Astrocyte (in vitro differentiated cells and primary cell): ENCODE data around the gene C1orf122. TPM values are rescaled to one million over a fixed set of nuclear protein-coding genes. Genes with fewer than 3 reads are reported as not detected.

Experiments used
- DNase-seq: peaks from one replicate; pipeline ENCODE4 v3.0.0-alpha.2; 2010; ENCODE audit warnings: low read depth
- FAIRE-seq: peaks from 2 replicates; lab custom pipeline; 2011; peaks lifted over from hg19 to GRCh38; lab: Jason Lieb, UNC
- H2AFZ ChIP-seq: 2 replicates; pipeline ENCODE4 v1.6.0; 2012; ENCODE audit warnings: low read depth, low read length, inconsistent platforms
- H3K27ac ChIP-seq: 2 replicates; pipeline ENCODE4 v1.5.1; 2011; ENCODE audit warnings: low read depth, low read length, inconsistent platforms
- H3K27me3 ChIP-seq: 2 replicates; pipeline ENCODE4 v1.6.0; 2011; ENCODE audit warnings: low read length, inconsistent platforms; ENCODE audit not compliant: insufficient read depth
- H3K36me3 ChIP-seq: 2 replicates; pipeline ENCODE4 v1.5.1; 2011; ENCODE audit warnings: low read length, inconsistent platforms; ENCODE audit not compliant: insufficient read depth
- H3K4me1 ChIP-seq: 2 replicates; pipeline ENCODE4 v1.5.1; 2011; ENCODE audit warnings: low read length, inconsistent platforms; ENCODE audit not compliant: insufficient read depth
- H3K4me2 ChIP-seq: 2 replicates; pipeline ENCODE4 v1.6.0; 2012; ENCODE audit warnings: low read length, inconsistent platforms
- H3K4me3 ChIP-seq: 2 replicates; pipeline ENCODE4 v1.5.1; 2011; ENCODE audit warnings: low read depth, mild to moderate bottlenecking, low read length, inconsistent platforms; ENCODE audit not compliant: insufficient read depth
- H3K79me2 ChIP-seq: 2 replicates; pipeline ENCODE4 v1.6.0; 2012; ENCODE audit warnings: mild to moderate bottlenecking, low read length, inconsistent platforms; ENCODE audit not compliant: insufficient read depth
- H3K9ac ChIP-seq: 2 replicates; pipeline ENCODE4 v1.6.0; 2012; ENCODE audit warnings: mild to moderate bottlenecking, low read length, inconsistent platforms
- H3K9me3 ChIP-seq: 2 replicates; pipeline ENCODE4 v1.5.1; 2012; ENCODE audit warnings: low read depth, mild to moderate bottlenecking, low read length, inconsistent platforms; ENCODE audit not compliant: insufficient read depth
- H4K20me1 ChIP-seq: 2 replicates; pipeline ENCODE4 v1.6.0; 2012; ENCODE audit warnings: low read length, inconsistent platforms; ENCODE audit not compliant: insufficient read depth
- H3K27ac Mint-ChIP-seq: one replicate; pipeline ENCODE4 v1.8.0; 2021; ENCODE audit warnings: mild to moderate bottlenecking, mixed read lengths; ENCODE audit not compliant: unreplicated experiment
- H3K27me3 Mint-ChIP-seq: one replicate; pipeline ENCODE4 v1.8.0; 2021; ENCODE audit warnings: low read depth, mixed read lengths; ENCODE audit not compliant: unreplicated experiment
- H3K36me3 Mint-ChIP-seq: one replicate; pipeline ENCODE4 v1.8.0; 2021; ENCODE audit warnings: low read depth, mixed read lengths; ENCODE audit not compliant: unreplicated experiment
- H3K4me1 Mint-ChIP-seq: one replicate; pipeline ENCODE4 v1.8.0; 2021; ENCODE audit warnings: low read depth, mixed read lengths; ENCODE audit not compliant: unreplicated experiment
- H3K4me3 Mint-ChIP-seq: one replicate; pipeline ENCODE4 v1.8.0; 2021; ENCODE audit warnings: mild to moderate bottlenecking, moderate library complexity, mixed read lengths; ENCODE audit not compliant: unreplicated experiment
- H3K9me3 Mint-ChIP-seq: one replicate; pipeline ENCODE4 v1.8.0; 2021; ENCODE audit warnings: mild to moderate bottlenecking, mixed read lengths; ENCODE audit not compliant: unreplicated experiment
- CTCF ChIP-seq: IDR thresholded peaks from 2 replicates; pipeline ENCODE4 v1.5.1; 2011; ENCODE audit warnings: low read depth, mild to moderate bottlenecking, inconsistent platforms, low read length, moderate library complexity; ENCODE audit not compliant: insufficient read depth
- EZH2 ChIP-seq: IDR thresholded peaks from 2 replicates; pipeline ENCODE4 v1.6.1; 2012; ENCODE audit warnings: mild to moderate bottlenecking, low read length, inconsistent platforms; ENCODE audit not compliant: insufficient read depth
- total RNA-seq: library from RNA; stranded (reverse); gene quantifications from 2 replicates; pipeline ENCODE4 v1.2.1, GENCODE V29; 2021

C1orf122 gene
- total RNA-seq, 1 donor from 2014 or later = 69.6 TPM

- TF ChIP-seq EZH2 = no peak
- TF ChIP-seq CTCF = no peak
- H3K4me1 ChIP-seq = no peaks in the 10 kb centered on the region
- H3K9me3 ChIP-seq = no peaks in the 10 kb centered on the region
- peaks cover 47% of the 10 kb centered on the region for H3K36me3 ChIP-seq
- FAIRE-seq (no peak), DNase-seq (no peak)
- Mint-ChIP-seq H3K27ac (no peak overlapping the region), H3K4me1 (no peaks in the 10 kb centered on the region), H3K36me3 (peaks cover 15% of the 10 kb centered on the region), H3K4me3 (no peak overlapping the region), H3K9me3 (no peaks in the 10 kb centered on the region), H3K27me3 (no peaks in the 10 kb centered on the region)
- H3K4me3 ChIP-seq = no peak overlapping the region
- peaks cover 23% of the 10 kb centered on the region for H4K20me1 ChIP-seq
- H3K27me3 ChIP-seq = no peaks in the 10 kb centered on the region
- H3K9ac ChIP-seq = no peak overlapping the region
- H3K4me2 ChIP-seq = no peak overlapping the region
- no peak overlapping the region for H3K27ac ChIP-seq
- peaks cover 10% of the 10 kb centered on the region for H3K79me2 ChIP-seq
- no peak overlapping the region for H2AFZ ChIP-seq
Observed at GRCh38 chr1:37836788-37837187, 29.2 kb downstream of the C1orf122 start.

- Histone ChIP-seq H3K4me2 (no peak overlapping the region), H3K4me3 (no peak overlapping the region), H2AFZ (no peak overlapping the region), H3K36me3 (peaks cover 30% of the 10 kb centered on the region), H4K20me1 (peaks cover 44% of the 10 kb centered on the region), H3K27me3 (no peaks in the 10 kb centered on the region), H3K9ac (no peak overlapping the region), H3K4me1 (no peaks in the 10 kb centered on the region), H3K27ac (no peak overlapping the region), H3K9me3 (no peaks in the 10 kb centered on the region), H3K79me2 (peaks cover 29% of the 10 kb centered on the region)
- no peak for DNase-seq
- H3K27ac Mint-ChIP-seq = no peak overlapping the region
- FAIRE-seq = no peak
- H3K4me3 Mint-ChIP-seq = no peak overlapping the region
- H3K36me3 Mint-ChIP-seq = peaks cover 2% of the 10 kb centered on the region
- H3K27me3 Mint-ChIP-seq = no peaks in the 10 kb centered on the region
- TF ChIP-seq CTCF = no peak
- no peak for TF ChIP-seq EZH2
- no peaks in the 10 kb centered on the region for H3K4me1 Mint-ChIP-seq
- no peaks in the 10 kb centered on the region for H3K9me3 Mint-ChIP-seq
Observed at GRCh38 chr1:37839676-37840075, 32.1 kb downstream of the C1orf122 start.

GRCh38 chr1:37840711-37841110, 33.1 kb downstream of the C1orf122 start:
- no peak overlapping the region for H2AFZ ChIP-seq
- no peak overlapping the region for H3K9ac ChIP-seq
- H3K36me3 ChIP-seq = peaks cover 21% of the 10 kb centered on the region
- H3K4me1 ChIP-seq = no peaks in the 10 kb centered on the region
- no peak overlapping the region for H3K27ac ChIP-seq
- H3K36me3 Mint-ChIP-seq = peaks cover 4% of the 10 kb centered on the region
- FAIRE-seq (no peak), DNase-seq (no peak)
- H3K27ac Mint-ChIP-seq = no peak overlapping the region
- no peaks in the 10 kb centered on the region for H3K27me3 ChIP-seq
- H3K4me3 ChIP-seq = no peak overlapping the region
- no peak overlapping the region for H3K4me3 Mint-ChIP-seq
- H3K9me3 ChIP-seq = no peaks in the 10 kb centered on the region
- H3K27me3 Mint-ChIP-seq = no peaks in the 10 kb centered on the region
- no peak overlapping the region for H3K4me2 ChIP-seq
- no peak for TF ChIP-seq EZH2
- TF ChIP-seq CTCF = no peak
- H3K4me1 Mint-ChIP-seq = peaks cover 3% of the 10 kb centered on the region
- peaks cover 36% of the 10 kb centered on the region for H3K79me2 ChIP-seq
- no peaks in the 10 kb centered on the region for H3K9me3 Mint-ChIP-seq
- H4K20me1 ChIP-seq = peaks cover 50% of the 10 kb centered on the region
